Astrocyte (in vitro differentiated cells and primary cell): ENCODE data around the gene NADK. TPM values are rescaled to one million over a fixed set of nuclear protein-coding genes. Genes with fewer than 3 reads are reported as not detected.
"Not testable (repeated sequence)": the region's sequence is repeated elsewhere in the genome, so short reads cannot be mapped to it uniquely, and the experiment has no call there.

Experiments
- DNase-seq: peaks from one replicate; pipeline ENCODE4 v3.0.0-alpha.2; 2010; ENCODE audit warnings: low read depth
- FAIRE-seq: peaks from 2 replicates; lab custom pipeline; 2011; peaks lifted over from hg19 to GRCh38; lab: Jason Lieb, UNC
- H2AFZ ChIP-seq: 2 replicates; pipeline ENCODE4 v1.6.0; 2012; ENCODE audit warnings: low read depth, low read length, inconsistent platforms
- H3K27ac ChIP-seq: 2 replicates; pipeline ENCODE4 v1.5.1; 2011; ENCODE audit warnings: low read depth, low read length, inconsistent platforms
- H3K27me3 ChIP-seq: 2 replicates; pipeline ENCODE4 v1.6.0; 2011; ENCODE audit warnings: low read length, inconsistent platforms; ENCODE audit not compliant: insufficient read depth
- H3K36me3 ChIP-seq: 2 replicates; pipeline ENCODE4 v1.5.1; 2011; ENCODE audit warnings: low read length, inconsistent platforms; ENCODE audit not compliant: insufficient read depth
- H3K4me1 ChIP-seq: 2 replicates; pipeline ENCODE4 v1.5.1; 2011; ENCODE audit warnings: low read length, inconsistent platforms; ENCODE audit not compliant: insufficient read depth
- H3K4me2 ChIP-seq: 2 replicates; pipeline ENCODE4 v1.6.0; 2012; ENCODE audit warnings: low read length, inconsistent platforms
- H3K4me3 ChIP-seq: 2 replicates; pipeline ENCODE4 v1.5.1; 2011; ENCODE audit warnings: low read depth, mild to moderate bottlenecking, low read length, inconsistent platforms; ENCODE audit not compliant: insufficient read depth
- H3K79me2 ChIP-seq: 2 replicates; pipeline ENCODE4 v1.6.0; 2012; ENCODE audit warnings: mild to moderate bottlenecking, low read length, inconsistent platforms; ENCODE audit not compliant: insufficient read depth
- H3K9ac ChIP-seq: 2 replicates; pipeline ENCODE4 v1.6.0; 2012; ENCODE audit warnings: mild to moderate bottlenecking, low read length, inconsistent platforms
- H3K9me3 ChIP-seq: 2 replicates; pipeline ENCODE4 v1.5.1; 2012; ENCODE audit warnings: low read depth, mild to moderate bottlenecking, low read length, inconsistent platforms; ENCODE audit not compliant: insufficient read depth
- H4K20me1 ChIP-seq: 2 replicates; pipeline ENCODE4 v1.6.0; 2012; ENCODE audit warnings: low read length, inconsistent platforms; ENCODE audit not compliant: insufficient read depth
- H3K27ac Mint-ChIP-seq: one replicate; pipeline ENCODE4 v1.8.0; 2021; ENCODE audit warnings: mild to moderate bottlenecking, mixed read lengths; ENCODE audit not compliant: unreplicated experiment
- H3K27me3 Mint-ChIP-seq: one replicate; pipeline ENCODE4 v1.8.0; 2021; ENCODE audit warnings: low read depth, mixed read lengths; ENCODE audit not compliant: unreplicated experiment
- H3K36me3 Mint-ChIP-seq: one replicate; pipeline ENCODE4 v1.8.0; 2021; ENCODE audit warnings: low read depth, mixed read lengths; ENCODE audit not compliant: unreplicated experiment
- H3K4me1 Mint-ChIP-seq: one replicate; pipeline ENCODE4 v1.8.0; 2021; ENCODE audit warnings: low read depth, mixed read lengths; ENCODE audit not compliant: unreplicated experiment
- H3K4me3 Mint-ChIP-seq: one replicate; pipeline ENCODE4 v1.8.0; 2021; ENCODE audit warnings: mild to moderate bottlenecking, moderate library complexity, mixed read lengths; ENCODE audit not compliant: unreplicated experiment
- H3K9me3 Mint-ChIP-seq: one replicate; pipeline ENCODE4 v1.8.0; 2021; ENCODE audit warnings: mild to moderate bottlenecking, mixed read lengths; ENCODE audit not compliant: unreplicated experiment
- EZH2 ChIP-seq: IDR thresholded peaks from 2 replicates; pipeline ENCODE4 v1.6.1; 2012; ENCODE audit warnings: mild to moderate bottlenecking, low read length, inconsistent platforms; ENCODE audit not compliant: insufficient read depth
- total RNA-seq: library from RNA; stranded (reverse); gene quantifications from 2 replicates; pipeline ENCODE4 v1.2.1, GENCODE V29; 2021
- TF ChIP-seq, protein P1 (sequence below): IDR thresholded peaks from 2 replicates; pipeline ENCODE4 v1.5.1; 2011; ENCODE audit warnings: low read depth, mild to moderate bottlenecking, inconsistent platforms, low read length, moderate library complexity; ENCODE audit not compliant: insufficient read depth

NADK gene
- total RNA-seq, 1 donor from 2014 or later, result 87.6 TPM

DNA sequence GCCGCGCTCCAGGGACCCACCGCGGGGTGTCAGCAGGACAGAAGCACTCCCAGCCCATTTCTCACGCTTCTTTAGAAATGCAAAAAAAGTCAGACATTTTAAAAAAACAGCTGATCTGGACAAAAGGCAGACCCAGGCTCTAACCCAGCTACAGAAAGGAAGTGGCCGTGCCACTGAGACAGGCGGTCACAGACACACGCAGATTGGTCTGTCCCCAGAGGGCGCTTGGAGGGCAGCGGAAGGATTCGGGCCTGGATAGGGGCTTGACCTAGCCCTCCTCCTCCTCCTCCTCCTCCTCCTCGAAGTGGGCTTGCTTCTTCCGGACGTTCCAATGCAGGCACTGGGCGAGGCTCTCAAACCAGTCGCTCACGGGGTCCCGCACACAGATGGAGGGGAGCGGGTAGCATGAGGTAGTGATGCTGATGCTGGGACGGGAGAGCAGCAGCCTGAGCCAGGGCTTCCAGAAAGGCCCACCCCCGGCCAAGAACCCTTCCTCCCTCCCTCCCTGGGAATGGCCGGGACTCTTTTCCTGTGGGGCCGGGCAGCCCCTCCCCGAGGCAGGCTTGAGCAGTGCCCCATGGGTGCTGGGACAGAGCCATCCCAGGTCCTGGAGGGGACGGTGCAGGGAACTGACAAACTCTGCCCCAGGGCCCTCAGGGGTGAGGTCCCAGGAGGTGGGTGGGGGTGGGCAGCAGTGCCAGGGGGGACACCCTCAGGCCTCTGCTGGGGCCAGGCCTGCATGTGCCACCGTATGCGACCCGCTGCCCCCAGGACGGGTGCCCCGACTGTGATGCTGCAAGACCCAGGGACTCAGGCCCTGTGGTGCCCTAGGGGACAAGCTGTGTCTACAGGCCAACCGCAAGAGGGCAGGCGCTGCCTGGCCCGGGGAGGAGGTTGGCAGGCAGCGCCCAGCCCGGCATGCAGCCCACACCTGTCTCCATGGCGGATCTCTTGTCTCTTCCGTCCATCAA lies 25.3 kb downstream of the NADK start:
- H3K4me1 Mint-ChIP-seq, result no peaks in the 10 kb centered on the region
- no peak overlapping the region for H3K9ac ChIP-seq
- DNase-seq, result no peak

DNA sequence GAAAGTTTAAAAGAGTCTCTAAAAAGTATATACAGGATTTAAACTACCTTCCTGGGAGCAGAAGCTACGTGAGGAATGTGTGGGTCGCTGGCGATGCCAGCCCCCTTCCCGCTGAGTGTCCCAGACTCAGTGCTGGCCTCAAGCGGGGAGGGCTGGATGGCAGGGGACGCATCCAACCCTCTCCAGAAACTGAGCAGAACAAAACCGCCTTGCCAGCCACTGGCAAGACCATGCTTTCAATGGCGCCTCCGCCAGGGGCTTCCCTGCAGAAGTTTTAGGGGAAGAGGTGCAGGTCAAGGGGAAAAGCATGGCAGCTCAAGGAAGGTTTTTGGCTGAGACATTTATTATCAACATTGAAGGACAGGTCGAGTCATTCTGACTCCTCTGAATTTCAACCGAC lies 26.1 kb downstream of the NADK start:
- H4K20me1 ChIP-seq, result no peaks in the 10 kb centered on the region
- no peak overlapping the region for H3K4me2 ChIP-seq
- H3K27me3 Mint-ChIP-seq, result no peaks in the 10 kb centered on the region
- H2AFZ ChIP-seq, result no peak overlapping the region
- no peak overlapping the region for H3K9ac ChIP-seq
- H3K27me3 ChIP-seq, result no peaks in the 10 kb centered on the region
- H3K79me2 ChIP-seq, result no peaks in the 10 kb centered on the region
- H3K27ac Mint-ChIP-seq, result peak overlapping the region; percentile 34
- no peak overlapping the region for H3K4me3 Mint-ChIP-seq
- H3K9me3 Mint-ChIP-seq, result no peaks in the 10 kb centered on the region
- no peak overlapping the region for H3K4me3 ChIP-seq
- H3K9me3 ChIP-seq, result no peaks in the 10 kb centered on the region
- no peak overlapping the region for H3K27ac ChIP-seq
- TF ChIP-seq, protein P1, sequence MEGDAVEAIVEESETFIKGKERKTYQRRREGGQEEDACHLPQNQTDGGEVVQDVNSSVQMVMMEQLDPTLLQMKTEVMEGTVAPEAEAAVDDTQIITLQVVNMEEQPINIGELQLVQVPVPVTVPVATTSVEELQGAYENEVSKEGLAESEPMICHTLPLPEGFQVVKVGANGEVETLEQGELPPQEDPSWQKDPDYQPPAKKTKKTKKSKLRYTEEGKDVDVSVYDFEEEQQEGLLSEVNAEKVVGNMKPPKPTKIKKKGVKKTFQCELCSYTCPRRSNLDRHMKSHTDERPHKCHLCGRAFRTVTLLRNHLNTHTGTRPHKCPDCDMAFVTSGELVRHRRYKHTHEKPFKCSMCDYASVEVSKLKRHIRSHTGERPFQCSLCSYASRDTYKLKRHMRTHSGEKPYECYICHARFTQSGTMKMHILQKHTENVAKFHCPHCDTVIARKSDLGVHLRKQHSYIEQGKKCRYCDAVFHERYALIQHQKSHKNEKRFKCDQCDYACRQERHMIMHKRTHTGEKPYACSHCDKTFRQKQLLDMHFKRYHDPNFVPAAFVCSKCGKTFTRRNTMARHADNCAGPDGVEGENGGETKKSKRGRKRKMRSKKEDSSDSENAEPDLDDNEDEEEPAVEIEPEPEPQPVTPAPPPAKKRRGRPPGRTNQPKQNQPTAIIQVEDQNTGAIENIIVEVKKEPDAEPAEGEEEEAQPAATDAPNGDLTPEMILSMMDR, result no peak
- TF ChIP-seq EZH2, result no peak
- FAIRE-seq (no peak), DNase-seq (no peak)
- H3K36me3 Mint-ChIP-seq, result peaks cover 8% of the 10 kb centered on the region
- H3K4me1 ChIP-seq, result no peaks in the 10 kb centered on the region
- peaks cover 4% of the 10 kb centered on the region for H3K36me3 ChIP-seq
- no peaks in the 10 kb centered on the region for H3K4me1 Mint-ChIP-seq

More for the DNA sequence above, 25.3 kb downstream of the NADK start:
- TF ChIP-seq, protein P1, result no peak
- no peak for TF ChIP-seq EZH2
- Histone ChIP-seq H3K4me2 (no peak overlapping the region), H2AFZ (no peak overlapping the region), H3K79me2 (peaks cover 4% of the 10 kb centered on the region), H3K4me1 (no peaks in the 10 kb centered on the region), H4K20me1 (peaks cover 6% of the 10 kb centered on the region), H3K4me3 (no peak overlapping the region), H3K27ac (no peak overlapping the region), H3K9me3 (no peaks in the 10 kb centered on the region), H3K36me3 (peaks cover 4% of the 10 kb centered on the region), H3K27me3 (no peaks in the 10 kb centered on the region)
- no peak overlapping the region for H3K4me3 Mint-ChIP-seq
- H3K27me3 Mint-ChIP-seq, result no peaks in the 10 kb centered on the region
- H3K9me3 Mint-ChIP-seq, result no peaks in the 10 kb centered on the region
- FAIRE-seq, result no peak
- peaks cover 11% of the 10 kb centered on the region for H3K36me3 Mint-ChIP-seq
- no peak overlapping the region for H3K27ac Mint-ChIP-seq

DNA sequence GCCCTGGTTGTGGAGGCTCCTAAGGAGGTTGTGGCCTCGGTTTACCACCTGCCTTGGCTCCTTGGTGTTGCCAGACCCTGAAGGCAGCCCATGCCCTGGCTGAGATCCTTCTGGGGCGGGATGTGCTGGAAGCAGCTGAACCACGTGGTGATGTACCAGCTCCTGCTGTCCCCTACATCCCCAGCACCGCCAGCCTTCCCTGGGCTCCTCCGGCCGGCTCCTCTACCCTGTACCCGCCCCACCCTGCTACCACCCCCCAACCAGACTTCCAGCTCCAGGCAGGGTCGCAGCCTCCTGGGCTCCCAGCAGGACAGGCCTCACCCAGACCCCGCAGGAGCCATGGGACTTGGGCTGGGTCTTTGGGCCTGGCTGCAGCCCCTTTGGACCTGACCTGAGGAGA lies 28.3 kb downstream of the NADK start:
- not testable (repeated sequence) for DNase-seq, H3K4me3 Mint-ChIP-seq, FAIRE-seq, H3K36me3 ChIP-seq, H3K79me2 ChIP-seq, H3K27me3 ChIP-seq, H3K36me3 Mint-ChIP-seq, H4K20me1 ChIP-seq, H3K9me3 Mint-ChIP-seq, H3K27me3 Mint-ChIP-seq, H3K27ac ChIP-seq, H3K9ac ChIP-seq, H3K27ac Mint-ChIP-seq, H3K4me1 ChIP-seq, H2AFZ ChIP-seq, H3K9me3 ChIP-seq, H3K4me3 ChIP-seq, H3K4me2 ChIP-seq, H3K4me1 Mint-ChIP-seq
